ENCODE data around the gene L2HGDH. TPM values are rescaled to one million over a fixed set of nuclear protein-coding genes. Genes with fewer than 3 reads are reported as not detected.

Gene L2HGDH
- total RNA-seq, 1 experiment from 2014 or later: 16.9 TPM

GRCh38 chr14:50339178-50339804, 27.3 kb upstream of the L2HGDH start:
- Histone ChIP-seq H3K27me3 (ENCODE audit: insufficient read depth, low read length) (no peaks in the 10 kb centered on the region), H2AFZ (ENCODE audit: low read depth, low read length, poor library complexity, severe bottlenecking) (no peak overlapping the region), H3K9me3 (ENCODE audit: control insufficient read depth in 1 of 2, insufficient read depth in 1 of 2, low read depth in 1 of 2, low read length in 2 of 2) (no peaks in the 10 kb centered on the region), H3K4me3 (replicated peaks in 1 of 2; ENCODE audit: low read depth in 1 of 2, low read length in 2 of 2) (no peak overlapping the region), H3K9ac (ENCODE audit: low read length) (no peak overlapping the region), H3K79me2 (ENCODE audit: insufficient read depth, low read length) (no peaks in the 10 kb centered on the region), H3K4me1 (ENCODE audit: control insufficient read depth in 1 of 2, insufficient read depth in 2 of 2, low read length in 2 of 2) (no peaks in the 10 kb centered on the region), H3K9me2 (ENCODE audit: insufficient read depth) (no peaks in the 10 kb centered on the region), H3K27ac (ENCODE audit: low read depth, low read length) (no peak overlapping the region), H3K36me3 (ENCODE audit: control insufficient read depth in 1 of 2, insufficient read depth in 2 of 2, low read length in 2 of 2) (no peaks in the 10 kb centered on the region), H4K20me1 (ENCODE audit: insufficient read depth) (no peaks in the 10 kb centered on the region), H3K4me2 (ENCODE audit: low read length) (no peak overlapping the region)
- TF ChIP-seq TCF7L2 (IDR thresholded peaks at IDR 0.05; ENCODE audit: borderline replicate concordance, extremely low read depth, insufficient read depth, insufficient read length) (no peak), ZNF274 (IDR thresholded peaks at IDR 0.05; ENCODE audit: low read depth, low read length) (no peak), FOSL1 (IDR thresholded peaks at IDR 0.05; ENCODE audit: low read depth) (no peak), POLR2AphosphoS5 (IDR thresholded peaks at IDR 0.05; ENCODE audit: low read depth, low read length) (no peak), EZH2 (IDR thresholded peaks at IDR 0.05) (no peak), CTCF (IDR thresholded peaks at IDR 0.05 in 2 of 3, conservative IDR thresholded peaks at IDR 0.05 in 1 of 3; ENCODE audit: borderline replicate concordance in 1 of 3, insufficient read depth in 1 of 3, low read depth in 2 of 3, low read length in 2 of 3) (no peak), SIN3A (IDR thresholded peaks at IDR 0.05; ENCODE audit: low read depth) (no peak), SP1 (IDR thresholded peaks at IDR 0.05; ENCODE audit: low read depth) (no peak), ELF1 (IDR thresholded peaks at IDR 0.05; ENCODE audit: borderline replicate concordance, low read depth) (no peak), JUND (IDR thresholded peaks at IDR 0.05) (no peak), CBX3 (IDR thresholded peaks at IDR 0.05; ENCODE audit: low read depth) (no peak), YY1 (IDR thresholded peaks at IDR 0.05; ENCODE audit: extremely low read depth, insufficient replicate concordance, low read depth, low read length) (no peak), CEBPB (IDR thresholded peaks at IDR 0.05; ENCODE audit: low read depth) (no peak)
- TF ChIP-seq, protein P1, sequence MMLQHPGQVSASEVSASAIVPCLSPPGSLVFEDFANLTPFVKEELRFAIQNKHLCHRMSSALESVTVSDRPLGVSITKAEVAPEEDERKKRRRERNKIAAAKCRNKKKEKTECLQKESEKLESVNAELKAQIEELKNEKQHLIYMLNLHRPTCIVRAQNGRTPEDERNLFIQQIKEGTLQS (IDR thresholded peaks at IDR 0.05): no peak
- TF ChIP-seq, protein P2, sequence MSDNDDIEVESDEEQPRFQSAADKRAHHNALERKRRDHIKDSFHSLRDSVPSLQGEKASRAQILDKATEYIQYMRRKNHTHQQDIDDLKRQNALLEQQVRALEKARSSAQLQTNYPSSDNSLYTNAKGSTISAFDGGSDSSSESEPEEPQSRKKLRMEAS (IDR thresholded peaks at IDR 0.05): no peak
- RAD21 ChIA-PET (ENCODE audit: low non-redundant PET in 1 of 2, low total read pairs in 2 of 2, uncharacterized antibody in 2 of 2, unreplicated experiment in 2 of 2): no interaction called here
- POLR2A ChIA-PET: no interaction called here
- DNase-seq (ENCODE audit: low read depth, low spot score) (no peak), ATAC-seq (no peak)
- no TSS peak for BruUV-seq (replicated peaks)
- CTCF ChIA-PET: interaction anchor here (1.1 kb wide), 1 partner anchor 18 kb away, joined by 3 read pairs; no protein-coding TSS in a partner anchor
- intact Hi-C loops (cut with micrococcal nuclease): no loop called here

Measured in HCT116 (cell line).